HK-2 (cell line): ENCODE results near the gene AGAP1.

Source experiments
- DNase-seq: peaks from one replicate; pipeline ENCODE4 v3.0.0-alpha.2; 2018; ENCODE audit not compliant: unreplicated experiment

The AGAP1 gene

GRCh38 chr2:236036045-236036444 lies 542.2 kb downstream of the AGAP1 start:
- no peak for DNase-seq

GRCh38 chr2:236038096-236038495 lies 544.3 kb downstream of the AGAP1 start:
- DNase-seq: no peak

GRCh38 chr2:236040600-236041328 lies 546.9 kb downstream of the AGAP1 start:
- DNase-seq: peak; percentile 7

- DNase-seq: no peak
Observed at GRCh38 chr2:236041616-236042015, 547.8 kb downstream of the AGAP1 start.

GRCh38 chr2:236042087-236042486 lies 548.2 kb downstream of the AGAP1 start:
- no peak for DNase-seq

GRCh38 chr2:236044191-236044590 lies 550.3 kb downstream of the AGAP1 start:
- DNase-seq: no peak

- no peak for DNase-seq
Observed at GRCh38 chr2:236045251-236046235, 551.7 kb downstream of the AGAP1 start.

- DNase-seq: no peak
Observed at GRCh38 chr2:236046715-236047114, 552.9 kb downstream of the AGAP1 start.

- DNase-seq: no peak
Observed at GRCh38 chr2:236047176-236047575, 553.3 kb downstream of the AGAP1 start.

- no peak for DNase-seq
Observed at GRCh38 chr2:236047886-236048540, 554.2 kb downstream of the AGAP1 start.

GRCh38 chr2:236049981-236050380 lies 556.1 kb downstream of the AGAP1 start:
- DNase-seq: no peak

- DNase-seq: no peak
Observed at GRCh38 chr2:236051351-236051750, 557.5 kb downstream of the AGAP1 start.

- no peak for DNase-seq
Observed at GRCh38 chr2:236051806-236052205, 558.0 kb downstream of the AGAP1 start.

GRCh38 chr2:236052206-236052605 lies 558.4 kb downstream of the AGAP1 start:
- no peak for DNase-seq

- DNase-seq: no peak
Observed at GRCh38 chr2:236052926-236053821, 559.3 kb downstream of the AGAP1 start.

- DNase-seq: no peak
Observed at GRCh38 chr2:236054125-236054524, 560.3 kb downstream of the AGAP1 start.

- no peak for DNase-seq
Observed at GRCh38 chr2:236054621-236055305, 560.9 kb downstream of the AGAP1 start.

GRCh38 chr2:236055471-236055870 lies 561.6 kb downstream of the AGAP1 start:
- DNase-seq: no peak

- no peak for DNase-seq
Observed at GRCh38 chr2:236056141-236056540, 562.3 kb downstream of the AGAP1 start.

GRCh38 chr2:236057375-236057774 lies 563.5 kb downstream of the AGAP1 start:
- no peak for DNase-seq

- no peak for DNase-seq
Observed at GRCh38 chr2:236061497-236061896, 567.7 kb downstream of the AGAP1 start.
